NT2/D1 (cell line): ENCODE results near the gene FIGNL1.

Source experiments
- DNase-seq: peaks from one replicate; pipeline ENCODE4 v3.0.0-alpha.2; 2011; ENCODE audit warnings: low read depth, low spot score
- H3K27me3 ChIP-seq: 2 replicates; pipeline ENCODE4 v1.6.0; 2011; ENCODE audit warnings: mild to moderate bottlenecking; ENCODE audit not compliant: insufficient read length, insufficient read depth
- H3K36me3 ChIP-seq: 2 replicates; pipeline ENCODE4 v1.6.1; 2011; ENCODE audit warnings: mild to moderate bottlenecking, low read length, mixed read lengths; ENCODE audit not compliant: insufficient read depth, insufficient read length
- H3K4me1 ChIP-seq: 2 replicates; pipeline ENCODE4 v1.5.1; 2011; ENCODE audit not compliant: insufficient read depth, insufficient read length
- H3K4me3 ChIP-seq: 2 replicates; pipeline ENCODE4 v1.5.1; 2011; ENCODE audit warnings: low read depth; ENCODE audit not compliant: insufficient read length
- H3K9ac ChIP-seq: 2 replicates; pipeline ENCODE4 v1.6.0; 2011; ENCODE audit warnings: low read depth; ENCODE audit not compliant: insufficient read length
- H3K9me3 ChIP-seq: 2 replicates; pipeline ENCODE4 v1.5.1; 2011; ENCODE audit warnings: mild to moderate bottlenecking, low read length; ENCODE audit not compliant: insufficient read depth
- SUZ12 ChIP-seq: IDR thresholded peaks from 2 replicates; pipeline ENCODE4 v1.6.1; 2011; ENCODE audit not compliant: insufficient read length, insufficient read depth; ENCODE audit errors: extremely low read depth
- YY1 ChIP-seq: IDR thresholded peaks from 2 replicates; pipeline ENCODE4 v1.6.1; 2011; ENCODE audit not compliant: insufficient read length, insufficient read depth
- ZNF274 ChIP-seq: IDR thresholded peaks from 2 replicates; pipeline ENCODE4 v1.6.1; 2011; ENCODE audit warnings: mild to moderate bottlenecking, low read depth, low read length

Gene FIGNL1

DNA sequence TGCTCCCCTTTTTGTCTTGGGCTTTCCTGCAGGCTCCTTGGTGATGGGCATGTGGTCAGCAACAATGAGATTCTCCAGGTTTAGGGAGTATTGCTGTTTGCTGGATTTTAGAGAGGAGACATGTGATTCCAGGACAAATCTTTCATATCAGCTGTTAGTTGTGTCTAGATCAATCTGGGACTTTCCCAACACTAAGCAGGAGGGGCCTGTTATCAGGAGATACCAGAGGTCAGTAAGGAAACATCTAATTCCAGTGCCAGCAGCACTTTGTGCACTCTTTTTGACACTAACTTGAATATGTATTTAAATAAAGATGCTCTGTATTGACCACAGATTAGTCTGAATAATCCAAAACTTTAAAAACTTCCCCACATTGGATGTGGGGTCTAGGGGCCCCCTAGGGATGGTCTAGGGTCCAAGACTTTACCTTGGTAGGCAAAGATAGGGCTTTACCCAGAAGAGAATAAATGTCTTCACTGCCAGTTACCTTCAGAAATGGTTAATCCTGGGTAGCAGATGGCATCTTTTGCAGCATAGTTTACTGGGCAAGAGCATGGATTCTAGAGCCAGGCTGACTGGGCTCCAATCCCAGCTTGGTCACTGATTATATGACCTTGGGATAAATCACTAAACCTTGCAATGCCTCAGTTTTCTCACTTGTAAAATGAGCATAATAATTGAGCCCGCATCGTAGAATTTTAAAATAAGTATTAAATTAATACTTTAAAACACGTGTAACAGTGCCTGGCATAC lies 6.4 kb upstream of the FIGNL1 start:
- H3K4me1 ChIP-seq, result no peaks in the 10 kb centered on the region
- DNase-seq, result no peak
- peaks cover 4% of the 10 kb centered on the region; the same call in 1 of the 2 replicates for H3K9me3 ChIP-seq
- TF ChIP-seq SUZ12 (no peak), ZNF274 (no peak), YY1 (no peak)
- no peaks in the 10 kb centered on the region for H3K36me3 ChIP-seq
- no peak overlapping the region for H3K9ac ChIP-seq
- no peaks in the 10 kb centered on the region for H3K27me3 ChIP-seq
- no peak overlapping the region for H3K4me3 ChIP-seq

GRCh38 chr7:50455658-50456057 lies 5.5 kb upstream of the FIGNL1 start:
- Histone ChIP-seq H3K9me3 (no peaks in the 10 kb centered on the region), H3K4me1 (no peaks in the 10 kb centered on the region), H3K9ac (no peak overlapping the region), H3K27me3 (no peaks in the 10 kb centered on the region), H3K36me3 (no peaks in the 10 kb centered on the region), H3K4me3 (no peak overlapping the region)
- DNase-seq, result no peak
- TF ChIP-seq YY1, result no peak
- TF ChIP-seq SUZ12, result no peak
- TF ChIP-seq ZNF274, result no peak

DNA sequence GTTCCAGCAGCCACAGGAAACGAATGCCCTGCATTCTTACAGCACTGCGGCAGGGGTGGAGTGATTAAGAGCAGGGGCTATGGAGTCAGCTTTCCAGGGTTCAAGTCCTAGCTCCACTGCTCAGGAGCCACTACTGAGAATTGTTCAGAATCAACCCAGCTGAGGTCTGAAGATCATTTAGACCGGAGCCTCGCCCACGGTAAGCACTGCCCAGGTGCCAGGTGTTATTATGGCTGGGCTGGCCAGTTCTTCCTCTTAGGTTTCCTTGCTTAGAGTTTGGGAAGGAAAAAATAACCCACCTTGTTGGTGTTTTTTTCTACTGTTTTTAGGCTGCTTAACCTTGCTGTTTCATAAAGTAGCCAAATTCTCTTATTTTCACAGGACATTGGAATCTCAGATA lies 4.8 kb upstream of the FIGNL1 start:
- Histone ChIP-seq H3K4me3 (no peak overlapping the region), H3K9me3 (no peaks in the 10 kb centered on the region), H3K4me1 (no peaks in the 10 kb centered on the region), H3K27me3 (no peaks in the 10 kb centered on the region), H3K36me3 (no peaks in the 10 kb centered on the region), H3K9ac (no peak overlapping the region)
- DNase-seq, result no peak
- TF ChIP-seq YY1 (no peak), SUZ12 (no peak), ZNF274 (no peak)

GRCh38 chr7:50450590-50451032 lies 461 bp upstream of the FIGNL1 start:
- no peaks in the 10 kb centered on the region for H3K4me1 ChIP-seq
- no peak for DNase-seq
- peaks cover 14% of the 10 kb centered on the region for H3K36me3 ChIP-seq
- peak overlapping the region; percentile 64 for H3K4me3 ChIP-seq
- no peaks in the 10 kb centered on the region for H3K27me3 ChIP-seq
- H3K9me3 ChIP-seq, result no peaks in the 10 kb centered on the region
- peak overlapping the region; percentile 81 for H3K9ac ChIP-seq
- no peak for TF ChIP-seq SUZ12
- TF ChIP-seq YY1, result no peak
- no peak for TF ChIP-seq ZNF274

- TF ChIP-seq ZNF274 (no peak), YY1 (no peak), SUZ12 (no peak)
- Histone ChIP-seq H3K27me3 (no peaks in the 10 kb centered on the region), H3K36me3 (peaks cover 25% of the 10 kb centered on the region), H3K4me3 (peak overlapping the region; percentile 64), H3K9me3 (no peaks in the 10 kb centered on the region), H3K4me1 (no peaks in the 10 kb centered on the region), H3K9ac (peak overlapping the region; percentile 81)
- no peak for DNase-seq
Observed at GRCh38 chr7:50449501-50449880, 659 bp downstream of the FIGNL1 start.

DNA sequence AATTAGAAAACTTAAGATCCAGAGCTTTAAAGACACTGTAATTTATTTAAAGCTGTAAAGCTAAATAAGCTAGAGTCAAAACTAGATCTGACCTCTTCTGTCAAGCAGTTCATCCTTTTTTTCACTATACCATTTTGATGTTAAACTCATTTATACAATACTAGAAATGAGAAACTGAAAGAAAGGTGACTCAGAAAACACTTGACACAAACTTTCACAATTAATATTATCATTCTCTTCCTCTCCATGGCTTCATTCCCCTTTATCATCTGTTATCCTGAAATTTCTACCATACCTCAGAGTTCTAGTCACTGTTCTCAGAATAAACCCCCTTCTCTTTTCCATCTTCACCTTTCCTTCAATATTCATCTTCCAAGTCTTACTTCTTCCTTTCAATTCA lies 1.3 kb downstream of the FIGNL1 start:
- Histone ChIP-seq H3K4me1 (no peaks in the 10 kb centered on the region), H3K36me3 (peaks cover 32% of the 10 kb centered on the region), H3K4me3 (no peak overlapping the region), H3K9me3 (no peaks in the 10 kb centered on the region), H3K9ac (no peak overlapping the region), H3K27me3 (no peaks in the 10 kb centered on the region)
- no peak for DNase-seq
- TF ChIP-seq ZNF274, result no peak
- TF ChIP-seq SUZ12, result no peak
- no peak for TF ChIP-seq YY1

DNA sequence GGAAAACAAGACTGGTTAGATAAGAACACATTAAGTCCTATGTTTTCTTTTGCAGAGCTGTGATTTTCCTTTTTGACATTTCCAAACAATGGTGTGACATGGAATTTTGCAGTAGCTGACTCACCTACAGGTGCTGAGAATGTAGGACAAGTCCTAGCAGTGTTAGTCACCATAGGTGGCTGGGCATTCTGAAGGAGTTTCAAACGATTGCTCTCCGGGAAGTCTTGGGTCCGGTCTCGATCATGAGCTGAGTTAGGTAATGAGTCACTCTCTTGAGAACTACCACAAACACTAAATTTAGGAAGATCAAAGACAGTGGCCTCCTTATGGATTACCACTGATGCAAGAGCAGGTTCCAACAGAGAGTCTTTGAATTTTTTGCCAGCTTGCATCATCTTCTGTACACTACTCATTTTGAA lies 3.6 kb downstream of the FIGNL1 start:
- Histone ChIP-seq H3K4me3 (no peak overlapping the region), H3K9me3 (no peaks in the 10 kb centered on the region), H3K4me1 (no peaks in the 10 kb centered on the region), H3K9ac (no peak overlapping the region), H3K36me3 (peaks cover 36% of the 10 kb centered on the region), H3K27me3 (no peaks in the 10 kb centered on the region)
- DNase-seq, result no peak
- TF ChIP-seq SUZ12 (no peak), YY1 (no peak), ZNF274 (no peak)

GRCh38 chr7:50436133-50436806 lies 13.9 kb downstream of the FIGNL1 start:
- DNase-seq, result no peak
- Histone ChIP-seq H3K27me3 (no peaks in the 10 kb centered on the region), H3K9me3 (0 out of 2 replicates have a peak, but pooled peaks cover 5% of the 10 kb centered on the region), H3K4me3 (no peak overlapping the region), H3K36me3 (peaks cover 17% of the 10 kb centered on the region), H3K4me1 (no peaks in the 10 kb centered on the region), H3K9ac (no peak overlapping the region)
- no peak for TF ChIP-seq ZNF274
- no peak for TF ChIP-seq YY1
- no peak for TF ChIP-seq SUZ12
